HG03095 (cell line): ENCODE results near the gene TP53AIP1.

ENCODE experiments used
- ATAC-seq: cut with Tn5 transposase; IDR thresholded peaks from one replicate; pipeline ENCODE4 v1.9.1; 2021; ENCODE audit warnings: moderate library complexity; ENCODE audit not compliant: unreplicated experiment

The TP53AIP1 gene

GRCh38 chr11:128942817-128943427, at the start of gene TP53AIP1:
TSS of gene TP53AIP1 (minus strand) at chr11:128942871. CDS start at chr11:128937818, 5,053 bp downstream.
- ATAC-seq = no peak

GRCh38 chr11:128988242-128988970, 45.7 kb upstream of the TP53AIP1 start:
- ATAC-seq = no peak

DNA sequence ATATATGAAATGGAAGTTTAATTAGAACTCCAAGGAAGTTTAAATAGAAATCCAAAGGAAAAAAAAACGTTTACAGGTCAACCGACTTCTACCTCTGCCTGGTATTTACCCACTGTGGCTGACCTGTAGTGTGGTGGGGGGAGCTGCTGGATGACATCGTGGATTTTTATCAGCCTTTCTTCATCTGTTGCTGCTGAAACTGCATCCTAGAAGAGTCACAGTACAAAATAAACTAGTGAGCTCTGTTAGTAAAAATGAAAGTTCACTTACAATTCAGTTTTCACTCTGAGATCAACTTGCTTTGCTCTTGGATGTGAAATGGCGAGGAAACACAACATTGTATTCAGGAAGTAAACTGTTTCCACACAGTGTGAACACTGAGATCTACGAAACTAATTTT, 43.2 kb upstream of the TP53AIP1 start:
- ATAC-seq = no peak

- no peak for ATAC-seq
Observed at GRCh38 chr11:128983023-128983422, 40.4 kb upstream of the TP53AIP1 start.

- no peak for ATAC-seq
Observed at GRCh38 chr11:128981254-128981653, 38.6 kb upstream of the TP53AIP1 start.

GRCh38 chr11:128970598-128971190, 28.0 kb upstream of the TP53AIP1 start:
- ATAC-seq = no peak

GRCh38 chr11:128968916-128969315, 26.2 kb upstream of the TP53AIP1 start:
- ATAC-seq = no peak

DNA sequence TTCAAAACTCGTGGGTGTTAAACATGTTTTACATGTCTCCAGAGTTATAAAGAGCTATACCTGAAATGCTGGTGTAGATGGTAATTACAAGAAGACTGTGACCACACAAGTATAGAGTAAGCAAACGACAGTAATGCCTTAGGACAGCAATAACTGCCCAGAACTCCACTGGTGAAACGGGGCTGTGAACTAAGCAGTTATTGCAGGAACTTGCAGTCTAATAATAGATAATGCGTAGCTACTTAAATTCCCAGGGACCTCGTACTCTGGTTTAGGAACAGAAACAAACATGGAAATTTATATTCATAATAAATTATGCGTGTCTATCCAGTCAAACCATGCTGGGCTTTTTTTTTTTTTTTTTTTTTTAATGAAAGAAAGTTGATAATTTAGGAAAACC, 24.9 kb upstream of the TP53AIP1 start:
- no peak for ATAC-seq

GRCh38 chr11:128965485-128965884, 22.8 kb upstream of the TP53AIP1 start:
- ATAC-seq = peak; percentile 98

- ATAC-seq = no peak
Observed at GRCh38 chr11:128964463-128964930, 21.8 kb upstream of the TP53AIP1 start.

DNA sequence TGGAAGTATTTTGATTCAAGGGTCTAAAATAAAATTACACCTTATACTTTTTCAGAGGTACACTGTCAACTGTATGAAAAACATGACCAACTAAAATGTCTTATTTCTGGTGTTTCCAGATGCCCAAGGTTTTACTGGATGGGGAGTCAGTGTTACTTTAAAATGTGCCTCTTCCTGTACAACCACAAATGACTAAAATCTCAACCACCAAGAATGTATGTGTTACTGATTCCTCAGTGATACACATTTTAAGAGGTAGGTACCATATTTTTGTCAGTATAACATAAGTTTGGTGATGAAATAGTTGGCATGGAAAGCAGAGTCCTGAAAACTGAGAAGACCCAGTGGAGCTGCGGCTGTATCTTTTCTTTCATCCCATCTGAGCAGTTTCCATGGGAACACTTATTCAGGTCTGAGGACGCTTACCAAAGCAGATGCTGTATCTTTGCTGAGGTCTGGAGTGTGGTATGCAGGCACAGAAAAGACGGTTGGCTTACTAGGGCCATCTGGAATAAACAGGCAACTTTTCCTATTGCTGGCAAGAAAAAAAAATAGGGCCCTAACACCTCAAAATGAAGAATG, 21.2 kb upstream of the TP53AIP1 start:
- ATAC-seq = no peak

DNA sequence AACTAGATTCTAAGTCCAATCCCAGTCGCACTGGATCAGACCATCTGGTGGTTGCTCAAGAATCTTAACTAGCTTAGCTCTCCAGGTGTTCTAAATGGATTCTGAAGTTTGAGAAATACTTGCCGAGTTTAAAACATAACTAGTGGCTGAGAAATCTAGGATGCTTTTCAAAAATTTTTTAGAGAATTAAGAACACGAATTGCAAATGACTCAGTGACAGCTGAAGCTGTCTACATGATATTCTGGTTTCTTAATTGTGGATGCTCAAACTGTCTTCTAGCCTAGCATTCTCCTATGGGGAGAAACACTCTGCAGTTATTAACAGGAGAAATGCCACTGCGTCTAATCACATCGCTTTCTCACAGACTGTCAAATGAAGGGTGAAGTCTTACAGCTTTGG, 20.2 kb upstream of the TP53AIP1 start:
- ATAC-seq = no peak

DNA sequence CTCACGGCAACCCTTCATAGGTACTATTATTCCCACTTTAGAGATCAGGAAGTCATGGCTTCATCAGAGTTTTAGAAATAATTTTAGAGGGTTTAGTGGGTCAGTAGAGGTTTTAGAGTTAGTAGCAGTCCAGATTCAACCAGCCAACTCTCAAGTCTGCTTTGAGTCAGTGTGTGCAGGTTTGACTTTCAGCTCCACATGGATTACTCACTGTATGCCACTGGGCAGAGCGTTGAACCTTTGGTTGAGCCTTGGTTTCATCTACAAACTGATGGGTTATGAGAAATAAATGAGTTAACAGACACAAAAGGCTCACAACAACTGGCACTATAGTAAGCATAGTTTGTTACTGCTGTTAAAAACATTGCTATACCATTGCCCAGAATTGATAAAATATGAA, 19.0 kb upstream of the TP53AIP1 start:
- ATAC-seq = no peak

DNA sequence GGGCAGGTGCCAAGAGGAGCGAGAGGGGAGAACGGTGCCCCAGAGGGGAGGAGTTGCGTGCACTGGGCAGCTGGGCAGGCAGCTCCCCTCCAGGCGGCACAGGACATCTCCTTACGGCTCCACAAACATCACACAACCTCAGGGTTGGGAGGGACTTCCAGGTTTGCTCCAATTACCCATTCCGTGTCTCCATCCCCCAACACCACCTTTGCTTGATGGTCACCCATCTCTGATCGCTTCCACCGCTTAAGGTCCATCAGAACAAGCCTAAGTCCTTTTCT, 14.5 kb upstream of the TP53AIP1 start:
- ATAC-seq = no peak

GRCh38 chr11:128956401-128957201, 13.9 kb upstream of the TP53AIP1 start:
- peak; percentile 51 for ATAC-seq

GRCh38 chr11:128955636-128956035, 13.0 kb upstream of the TP53AIP1 start:
- no peak for ATAC-seq

DNA sequence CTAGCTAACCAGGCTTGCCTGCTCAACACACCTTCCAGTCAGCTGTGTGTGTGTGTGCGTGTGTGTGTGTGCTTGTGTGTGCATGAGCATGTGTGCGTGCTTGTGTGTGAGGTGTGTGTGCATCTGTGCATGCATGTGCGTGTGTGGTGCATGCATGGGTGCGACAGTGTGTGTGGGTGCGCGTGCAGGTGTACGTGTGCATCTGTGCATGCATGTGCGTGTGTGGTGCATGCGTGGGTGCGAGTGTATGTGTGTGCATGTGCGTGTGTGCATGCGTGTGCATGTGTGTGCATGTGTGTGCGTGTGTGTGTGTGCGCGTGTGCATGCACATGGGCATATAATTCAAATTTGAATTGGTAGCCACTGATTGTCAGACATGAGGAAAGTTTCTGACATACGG, 10.5 kb upstream of the TP53AIP1 start:
- ATAC-seq = no peak

DNA sequence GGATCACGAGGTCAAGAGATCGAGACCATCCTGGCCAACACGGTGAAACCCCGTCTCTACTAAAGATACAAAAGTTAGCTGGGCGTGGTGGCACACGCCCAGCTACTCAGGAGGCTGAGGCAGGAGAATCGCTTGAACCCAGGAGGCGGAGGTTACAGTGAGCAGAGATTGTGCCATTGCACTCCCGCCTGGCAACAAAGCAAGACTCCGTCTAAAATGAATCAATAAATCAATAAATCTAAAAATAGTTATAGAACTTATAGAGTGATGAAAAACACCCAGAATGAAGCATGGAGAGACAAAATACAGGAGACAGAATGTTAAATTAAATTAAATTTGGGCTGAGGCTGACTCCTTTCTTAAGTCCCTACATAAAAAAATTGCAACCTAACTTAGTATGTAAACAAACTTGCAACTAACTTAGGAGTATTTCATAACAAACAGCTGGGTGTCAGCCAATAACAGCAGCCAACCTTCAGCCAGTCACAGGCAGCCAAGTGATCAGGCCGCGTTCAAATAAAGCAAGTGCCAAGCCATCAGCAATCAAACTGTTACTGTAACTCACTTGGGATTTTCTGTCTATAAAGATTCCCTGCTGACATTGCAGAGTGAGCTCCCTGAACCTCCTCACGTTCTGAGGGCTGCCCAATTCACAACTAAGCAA, 7.3 kb upstream of the TP53AIP1 start:
- ATAC-seq = no peak

- no peak for ATAC-seq
Observed at GRCh38 chr11:128948583-128948982, 5.9 kb upstream of the TP53AIP1 start.

- no peak for ATAC-seq
Observed at GRCh38 chr11:128947773-128948172, 5.1 kb upstream of the TP53AIP1 start.

DNA sequence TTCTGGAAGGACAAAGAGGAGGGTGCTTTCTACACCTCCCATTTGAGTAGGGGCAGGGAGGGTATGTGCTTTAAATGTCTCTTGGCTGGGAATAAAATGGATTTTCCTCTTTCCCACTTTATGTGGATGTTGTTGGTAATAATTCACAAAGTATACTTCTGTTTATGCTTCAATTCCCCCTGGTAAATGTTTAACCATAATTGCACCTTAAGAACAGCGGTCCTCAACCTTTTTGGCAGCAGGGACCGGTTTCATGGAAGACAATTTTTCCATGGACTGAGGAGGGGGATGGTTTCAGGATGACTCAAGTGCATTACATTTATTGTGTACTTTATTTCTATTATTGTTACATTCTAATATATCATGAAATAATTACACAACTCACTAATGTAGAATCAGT, 4.0 kb upstream of the TP53AIP1 start:
- no peak for ATAC-seq
